Urinary bladder (tissue), 4 donors: Measurements from ENCODE around the gene MYMX. TPM values are rescaled to one million over a fixed set of nuclear protein-coding genes. Genes with fewer than 3 reads are reported as not detected.
A peak's percentile ranks its signal among the peaks of the same experiment; 100 is the strongest.

Source experiments
- DNase-seq: peaks from one replicate; pipeline ENCODE4 v3.0.0-alpha.2; 2015; ENCODE audit errors: extremely low spot score
- H3K27ac ChIP-seq: one replicate; pipeline ENCODE4 v1.5.1; 2013; ENCODE audit warnings: low read depth, mild to moderate bottlenecking, moderate library complexity
- H3K36me3 ChIP-seq: one replicate; pipeline ENCODE4 v1.6.1; 2013; ENCODE audit warnings: mild to moderate bottlenecking, moderate library complexity; ENCODE audit not compliant: insufficient read depth
- H3K4me1 ChIP-seq: one replicate; pipeline ENCODE4 v1.6.1; 2013; ENCODE audit warnings: mild to moderate bottlenecking, moderate library complexity; ENCODE audit not compliant: insufficient read depth
- H3K4me3 ChIP-seq: one replicate; pipeline ENCODE4 v1.5.1; 2013; ENCODE audit warnings: low read depth, low read length
- WGBS: extraction: QIAGEN DNeasy Blood & Tissue Kit; methylation state at CpG from one replicate; pipeline ENCODE4 v1.1.7; 2013; 5-methylcytosine and 5-hydroxymethylcytosine counted together
- polyA plus RNA-seq: library from polyadenylated mRNA; stranded (reverse); fragments of 200-250 nt; gene quantifications from one replicate; pipeline ENCODE4 v1.2.3, GENCODE V29; 2013
- total RNA-seq: library from RNA; depleted of rRNA; stranded (reverse); fragments of >200 nt; gene quantifications from one replicate; pipeline ENCODE4 v1.2.3, GENCODE V29; 2014
- donor health status: healthy with polysubstance abuse.
- donor health status: healthy.

MYMX gene
- not detected for total RNA-seq
- polyA plus RNA-seq: 0.28 TPM

DNA sequence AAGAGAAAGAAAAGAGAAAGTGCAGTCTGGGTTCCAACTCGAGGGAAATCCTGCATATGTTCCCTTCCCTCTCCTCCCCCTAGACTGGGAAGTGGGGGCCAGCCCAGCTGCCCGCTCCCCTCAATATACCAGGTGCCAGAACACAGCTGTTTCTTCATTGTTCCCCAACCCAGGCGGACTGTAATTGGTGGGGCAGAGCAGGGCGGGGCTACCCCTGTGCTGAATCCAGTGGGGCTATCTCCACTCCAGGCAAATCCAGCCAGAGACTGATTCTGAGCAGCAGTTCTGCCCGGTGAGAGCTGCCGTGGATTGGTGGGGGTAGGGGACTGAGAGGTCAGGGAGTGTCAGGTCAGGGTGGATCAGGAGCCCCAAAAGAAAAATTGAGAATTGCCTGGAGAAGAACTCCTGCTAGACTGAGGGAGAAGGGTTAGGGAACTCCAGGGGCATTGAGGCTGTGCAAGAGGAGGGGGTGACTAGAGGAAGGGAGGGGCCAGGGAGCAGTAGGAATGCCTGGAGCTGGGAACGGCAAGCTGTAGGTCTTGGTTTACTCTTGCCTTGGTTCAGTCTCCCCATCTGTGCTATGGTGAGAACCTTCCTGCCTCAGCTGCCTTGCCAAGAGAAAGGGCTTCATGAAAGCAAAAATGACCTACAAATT lies at the start of gene MYMX:
TSS of gene MYMX (plus strand) at position 250 of the 655 bp plus-strand sequence. CDS start 546 bp downstream, outside the sequence.
- Histone ChIP-seq H3K4me1 (no peaks in the 10 kb centered on the region), H3K36me3 (no peaks in the 10 kb centered on the region), H3K4me3 (no peak within 1 kb of the TSS), H3K27ac (no peak within 1 kb of the TSS)
- WGBS: 29% methylated on average over 7 of the region's 7 CpGs
- DNase-seq: no peak

GRCh38 chr6:44167567-44167966 lies 49.2 kb upstream of the MYMX start:
- Histone ChIP-seq H3K36me3 (no peaks in the 10 kb centered on the region), H3K27ac (no peak overlapping the region), H3K4me3 (no peak overlapping the region), H3K4me1 (no peaks in the 10 kb centered on the region)
- WGBS: 100% methylated on average over 1 of the region's 1 CpG
- no peak for DNase-seq

DNA sequence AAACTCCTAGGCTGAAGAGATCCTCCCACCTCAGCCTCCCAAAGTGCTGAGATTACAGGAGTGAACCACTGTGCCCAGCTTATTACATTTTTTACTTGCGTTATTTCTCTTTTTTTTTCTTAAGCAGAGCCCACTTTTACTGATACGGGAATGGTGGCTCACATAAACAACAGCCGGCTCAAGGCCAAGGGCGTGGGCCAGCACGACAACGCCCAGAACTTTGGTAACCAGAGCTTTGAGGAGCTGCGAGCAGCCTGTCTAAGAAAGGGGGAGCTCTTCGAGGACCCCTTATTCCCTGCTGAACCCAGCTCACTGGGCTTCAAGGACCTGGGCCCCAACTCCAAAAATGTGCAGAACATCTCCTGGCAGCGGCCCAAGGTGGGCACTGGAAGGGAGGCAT lies 47.6 kb upstream of the MYMX start:
- DNase-seq: no peak

DNA sequence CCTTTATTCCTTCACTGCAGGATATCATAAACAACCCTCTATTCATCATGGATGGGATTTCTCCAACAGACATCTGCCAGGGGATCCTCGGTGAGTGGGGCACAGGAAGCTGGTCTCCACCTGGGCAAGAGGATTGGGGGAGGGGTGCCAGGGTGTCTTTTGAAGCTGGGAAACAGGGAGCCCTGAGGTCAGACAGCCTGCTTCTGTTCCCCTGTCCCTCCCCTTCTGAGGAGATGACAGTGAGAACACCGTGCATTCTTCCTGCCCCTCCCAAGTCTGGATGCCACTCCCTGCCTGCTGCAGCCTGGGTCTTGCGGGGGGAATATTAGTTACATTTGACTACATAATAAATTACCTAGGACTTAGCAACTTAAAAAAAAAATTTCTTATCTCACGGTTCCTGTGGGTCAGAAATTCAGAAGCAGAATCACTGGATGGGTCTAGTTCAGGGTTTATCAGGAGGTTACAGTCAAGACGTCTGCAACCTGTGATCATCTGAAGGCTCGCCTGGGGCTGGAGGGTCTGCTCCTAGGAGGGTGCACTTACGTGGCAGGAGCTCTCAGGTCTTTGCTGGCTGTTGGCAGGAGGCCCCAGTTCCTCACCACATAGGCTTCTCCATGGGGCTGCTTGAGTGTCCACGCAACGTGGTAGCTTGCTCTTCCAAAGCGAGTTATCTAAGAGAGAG lies 46.7 kb upstream of the MYMX start:
- H3K36me3 ChIP-seq: no peaks in the 10 kb centered on the region
- no peaks in the 10 kb centered on the region for H3K4me1 ChIP-seq
- no peak overlapping the region for H3K4me3 ChIP-seq
- H3K27ac ChIP-seq: no peak overlapping the region
- 69% methylated on average over 10 of the region's 10 CpGs for WGBS
- no peak for DNase-seq

More for the DNA sequence above, 47.6 kb upstream of the MYMX start:
- Histone ChIP-seq H3K27ac (no peak overlapping the region), H3K4me3 (no peak overlapping the region), H3K36me3 (no peaks in the 10 kb centered on the region), H3K4me1 (no peaks in the 10 kb centered on the region)
- whole genome bisulfite sequencing: 40% methylated on average over 9 of the region's 9 CpGs

DNA sequence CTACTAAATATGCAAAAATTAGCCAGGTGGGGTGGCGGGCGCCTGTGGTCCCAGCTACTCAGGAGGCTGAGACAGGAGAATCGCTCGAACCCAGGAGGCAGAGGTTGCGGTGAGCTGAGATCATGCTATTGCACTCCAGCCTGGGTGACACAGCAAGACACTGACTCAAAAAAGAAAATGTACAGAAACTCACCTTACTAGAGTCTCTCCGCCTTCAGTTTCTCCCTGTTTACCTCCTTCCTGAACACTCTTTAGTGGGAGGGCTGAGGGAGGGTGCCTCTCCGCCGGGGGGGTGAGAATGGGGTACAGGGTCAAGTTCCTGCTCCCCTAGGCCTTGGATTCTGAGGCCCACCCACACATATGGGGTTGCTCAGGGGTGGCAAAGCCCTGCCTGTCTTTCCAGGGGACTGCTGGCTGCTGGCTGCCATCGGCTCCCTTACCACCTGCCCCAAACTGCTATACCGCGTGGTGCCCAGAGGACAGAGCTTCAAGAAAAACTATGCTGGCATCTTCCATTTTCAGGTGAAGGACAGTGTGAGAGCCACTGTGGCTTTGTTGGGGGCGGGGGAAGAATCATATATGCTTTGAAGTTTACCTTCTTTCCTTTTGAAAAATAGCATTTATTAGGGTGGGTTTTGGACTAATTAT lies 44.7 kb upstream of the MYMX start:
- no peaks in the 10 kb centered on the region for H3K4me1 ChIP-seq
- no peak overlapping the region for H3K27ac ChIP-seq
- H3K4me3 ChIP-seq: no peak overlapping the region
- no peaks in the 10 kb centered on the region for H3K36me3 ChIP-seq
- WGBS: 81% methylated on average over 12 of the region's 12 CpGs
- no peak for DNase-seq

DNA sequence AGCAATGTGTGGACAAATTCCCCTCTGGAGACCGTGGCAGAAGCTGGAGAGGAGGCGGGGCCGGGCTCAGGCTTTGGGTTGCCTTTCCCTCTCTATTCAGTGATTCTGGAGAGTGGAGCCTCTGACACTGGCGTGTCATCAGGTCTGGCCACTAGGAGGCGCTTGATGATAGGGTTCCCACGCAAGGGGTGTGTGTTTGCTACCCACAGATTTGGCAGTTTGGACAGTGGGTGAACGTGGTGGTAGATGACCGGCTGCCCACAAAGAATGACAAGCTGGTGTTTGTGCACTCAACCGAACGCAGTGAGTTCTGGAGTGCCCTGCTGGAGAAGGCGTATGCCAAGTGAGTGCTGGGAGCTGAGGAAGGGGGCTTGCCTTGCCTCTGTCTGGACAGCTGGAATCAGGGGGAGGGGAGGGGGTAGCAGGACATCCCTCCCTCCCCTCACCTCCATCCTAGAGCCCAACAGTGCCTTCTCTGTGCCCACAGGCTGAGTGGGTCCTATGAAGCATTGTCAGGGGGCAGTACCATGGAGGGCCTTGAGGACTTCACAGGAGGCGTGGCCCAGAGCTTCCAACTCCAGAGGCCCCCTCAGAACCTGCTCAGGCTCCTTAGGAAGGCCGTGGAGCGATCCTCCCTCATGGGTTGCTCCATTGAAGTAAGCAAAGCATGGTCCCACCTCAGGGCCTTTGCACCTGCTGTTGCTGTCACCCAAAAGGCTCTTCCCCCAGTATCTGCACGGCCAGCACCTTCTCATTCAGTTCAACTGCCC lies 43.8 kb upstream of the MYMX start:
- peaks cover 1% of the 10 kb centered on the region for H3K4me1 ChIP-seq
- H3K4me3 ChIP-seq: no peak overlapping the region
- DNase-seq: peak; percentile 47
- H3K36me3 ChIP-seq: no peaks in the 10 kb centered on the region
- WGBS: 28% methylated on average over 15 of the region's 15 CpGs
- H3K27ac ChIP-seq: no peak overlapping the region

GRCh38 chr6:44176130-44176761 lies 40.5 kb upstream of the MYMX start:
- H3K27ac ChIP-seq: no peak overlapping the region
- no peak for DNase-seq
- no peaks in the 10 kb centered on the region for H3K36me3 ChIP-seq
- no peak overlapping the region for H3K4me3 ChIP-seq
- 81% methylated on average over 15 of the region's 15 CpGs for WGBS
- peaks cover 1% of the 10 kb centered on the region for H3K4me1 ChIP-seq

DNA sequence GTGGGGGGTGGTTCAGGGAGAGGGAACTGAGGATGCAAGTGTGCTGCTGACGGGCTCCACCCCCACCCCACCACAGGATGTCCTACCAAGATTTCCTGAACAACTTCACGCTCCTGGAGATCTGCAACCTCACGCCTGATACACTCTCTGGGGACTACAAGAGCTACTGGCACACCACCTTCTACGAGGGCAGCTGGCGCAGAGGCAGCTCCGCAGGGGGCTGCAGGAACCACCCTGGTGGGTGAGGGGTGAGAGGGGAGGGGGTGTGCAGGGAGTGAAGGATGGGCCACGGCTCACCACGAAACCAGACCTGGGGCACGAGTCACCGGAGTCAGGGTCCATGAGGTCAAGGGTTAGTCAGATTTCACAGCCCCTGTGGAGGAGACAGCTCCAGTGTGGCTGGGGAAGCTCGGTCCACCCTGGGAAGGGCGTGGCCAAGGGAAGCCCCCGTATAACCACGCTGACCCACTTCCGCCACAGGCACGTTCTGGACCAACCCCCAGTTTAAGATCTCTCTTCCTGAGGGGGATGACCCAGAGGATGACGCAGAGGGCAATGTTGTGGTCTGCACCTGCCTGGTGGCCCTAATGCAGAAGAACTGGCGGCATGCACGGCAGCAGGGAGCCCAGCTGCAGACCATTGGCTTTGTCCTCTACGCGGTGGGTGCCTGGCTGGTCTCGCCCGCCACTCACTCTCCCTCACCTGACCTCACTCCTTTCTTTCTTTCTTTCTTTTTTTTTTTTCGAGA lies 39.8 kb upstream of the MYMX start:
- WGBS: 72% methylated on average over 24 of the region's 24 CpGs
- H3K4me3 ChIP-seq: no peak overlapping the region
- DNase-seq: no peak
- H3K4me1 ChIP-seq: peaks cover 1% of the 10 kb centered on the region
- no peak overlapping the region for H3K27ac ChIP-seq
- H3K36me3 ChIP-seq: no peaks in the 10 kb centered on the region

DNA sequence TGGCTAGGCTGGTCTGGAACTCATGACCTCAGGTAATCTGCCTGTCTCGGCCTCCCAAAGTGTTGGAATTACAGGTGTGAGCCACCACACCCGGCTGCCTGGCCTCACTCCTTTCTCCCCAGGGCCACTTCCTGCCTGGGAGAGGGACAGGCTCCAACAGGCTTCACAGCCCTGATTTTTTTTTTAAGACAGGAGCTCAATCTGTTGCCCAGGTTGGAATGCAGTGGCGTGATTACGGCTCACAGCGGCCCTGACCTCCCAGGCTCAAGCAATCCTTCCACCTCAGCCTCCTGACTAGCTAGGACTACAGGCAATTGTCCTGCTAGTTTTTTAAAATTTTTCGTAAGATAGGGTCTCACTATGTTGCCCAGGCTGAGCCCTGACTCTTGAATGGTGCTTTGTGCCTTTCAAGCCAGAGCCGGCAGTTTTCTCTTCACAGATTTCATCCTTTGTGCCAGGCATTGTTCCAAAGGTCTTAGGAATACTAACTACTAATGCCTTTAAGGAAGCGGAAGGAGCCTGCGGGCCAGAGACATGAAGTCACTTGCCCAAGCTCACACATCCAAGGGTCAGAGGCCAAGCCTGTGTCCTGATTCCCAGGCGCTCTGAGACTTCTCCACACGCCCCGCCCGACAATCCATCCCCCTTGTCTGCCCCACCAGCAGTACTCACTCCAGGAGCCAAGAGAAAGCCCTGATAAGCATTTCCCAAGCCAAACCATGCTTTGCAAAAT lies 38.9 kb upstream of the MYMX start:
- no peak overlapping the region for H3K27ac ChIP-seq
- 63% methylated on average over 13 of the region's 13 CpGs for WGBS
- peaks cover 1% of the 10 kb centered on the region for H3K4me1 ChIP-seq
- DNase-seq: no peak
- no peaks in the 10 kb centered on the region for H3K36me3 ChIP-seq
- H3K4me3 ChIP-seq: no peak overlapping the region

DNA sequence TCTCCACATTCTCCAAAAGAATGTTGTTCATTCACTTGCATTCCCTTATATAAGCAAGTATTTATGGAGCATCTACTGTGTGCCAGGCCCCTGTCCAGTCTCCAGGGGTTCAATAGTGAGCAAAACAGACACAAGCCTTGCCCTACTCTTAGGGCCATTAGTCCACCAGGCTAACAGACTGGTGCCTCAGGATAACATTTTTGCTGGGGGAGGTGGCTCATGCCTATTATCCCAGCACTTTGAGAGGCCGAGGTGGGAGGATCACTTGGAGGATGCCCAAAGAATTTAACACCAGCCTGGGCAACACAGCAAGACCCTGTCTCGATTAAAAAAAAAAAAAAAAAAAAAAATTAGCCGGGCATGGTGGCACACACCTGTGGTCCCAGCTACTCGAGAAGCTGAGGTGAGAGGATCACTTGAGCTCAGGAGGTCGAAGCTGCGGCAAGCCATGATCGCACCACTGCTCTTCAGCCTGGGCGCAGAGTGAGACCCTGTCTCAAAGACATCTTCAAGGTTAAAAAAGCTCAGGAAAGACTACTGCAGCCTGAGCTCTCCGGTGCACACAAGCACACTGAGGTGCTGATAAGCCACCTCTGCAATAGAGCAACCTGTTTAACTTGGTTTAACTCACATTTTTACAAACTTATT lies 38.2 kb upstream of the MYMX start:
- Histone ChIP-seq H3K4me1 (peaks cover 1% of the 10 kb centered on the region), H3K27ac (no peak overlapping the region), H3K36me3 (no peaks in the 10 kb centered on the region), H3K4me3 (no peak overlapping the region)
- 88% methylated on average over 9 of the region's 9 CpGs for WGBS
- DNase-seq: no peak

DNA sequence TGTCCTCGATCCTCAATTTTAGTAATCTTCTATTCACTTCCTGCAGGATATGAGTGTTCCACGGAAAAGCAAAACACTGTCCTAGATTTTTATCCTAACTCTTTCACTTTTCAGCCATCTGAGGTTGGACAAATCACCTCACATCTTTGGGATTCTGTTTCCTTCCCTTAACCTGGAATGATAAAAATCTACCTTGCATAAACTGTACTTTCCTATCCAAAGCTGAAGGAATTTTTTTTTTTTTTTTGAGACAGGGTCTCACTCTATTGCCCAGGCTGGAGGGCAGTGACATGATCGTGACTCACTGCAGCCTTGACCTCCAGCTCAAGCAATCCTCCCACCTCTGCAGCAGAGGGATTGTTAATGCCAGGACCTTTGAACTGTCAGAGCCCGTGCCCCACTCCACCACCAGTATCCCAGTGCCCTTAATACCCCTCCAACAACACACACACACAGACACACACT lies 37.6 kb upstream of the MYMX start:
- no peak overlapping the region for H3K4me3 ChIP-seq
- WGBS: 60% methylated on average over 4 of the region's 4 CpGs
- H3K27ac ChIP-seq: no peak overlapping the region
- H3K36me3 ChIP-seq: no peaks in the 10 kb centered on the region
- H3K4me1 ChIP-seq: peaks cover 1% of the 10 kb centered on the region
- DNase-seq: no peak

- 94% methylated on average over 7 of the region's 7 CpGs for WGBS
- Histone ChIP-seq H3K36me3 (no peaks in the 10 kb centered on the region), H3K27ac (no peak overlapping the region), H3K4me1 (peaks cover 1% of the 10 kb centered on the region), H3K4me3 (no peak overlapping the region)
- no peak for DNase-seq
These were observed 37.1 kb upstream of the MYMX start for GRCh38 chr6:44179648-44180047.
